ENCODE data around the gene AGER.
"Not testable (repeated sequence)": the region's sequence is repeated elsewhere in the genome, so short reads cannot be mapped to it uniquely, and the experiment has no call there.

The AGER gene

DNA sequence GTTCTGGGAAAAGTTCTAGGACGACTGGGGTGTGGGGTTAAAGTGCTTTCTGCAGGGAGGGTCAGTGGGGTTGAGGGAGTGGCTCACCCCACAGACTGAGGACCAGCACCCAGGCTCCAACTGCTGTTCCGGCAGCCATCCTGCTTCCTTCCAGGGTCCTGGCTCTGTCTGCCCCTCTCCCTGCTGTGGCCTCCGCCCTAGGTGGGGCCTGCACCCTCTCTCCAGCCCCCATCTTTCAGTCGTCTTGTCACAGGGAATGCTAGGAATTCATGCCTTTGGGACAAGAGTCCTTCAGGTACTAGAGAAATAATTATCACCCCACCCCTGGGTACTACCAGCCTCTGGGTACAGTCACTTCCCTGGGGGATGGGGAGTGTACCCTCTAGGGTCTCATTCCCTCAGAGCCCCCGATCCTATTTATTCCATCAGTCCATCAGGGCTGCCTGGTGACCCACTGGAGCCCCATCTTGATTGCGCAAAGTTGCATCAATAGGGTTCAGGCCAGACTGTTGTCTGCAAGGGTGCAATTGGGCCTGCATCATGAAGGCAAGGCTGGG is at the start of gene AGER:
Gene AGER, minus strand, starts transcription at position 170 of the 557 bp plus-strand sequence. Its CDS starts 31 bp downstream, at position 139.
- DNase-seq, result no peak

- no peak for DNase-seq
Measured at GRCh38 chr6:32226434-32226833, 42.4 kb upstream of the AGER start.

- DNase-seq, result no peak
Measured at GRCh38 chr6:32224696-32225095, 40.6 kb upstream of the AGER start.

DNA sequence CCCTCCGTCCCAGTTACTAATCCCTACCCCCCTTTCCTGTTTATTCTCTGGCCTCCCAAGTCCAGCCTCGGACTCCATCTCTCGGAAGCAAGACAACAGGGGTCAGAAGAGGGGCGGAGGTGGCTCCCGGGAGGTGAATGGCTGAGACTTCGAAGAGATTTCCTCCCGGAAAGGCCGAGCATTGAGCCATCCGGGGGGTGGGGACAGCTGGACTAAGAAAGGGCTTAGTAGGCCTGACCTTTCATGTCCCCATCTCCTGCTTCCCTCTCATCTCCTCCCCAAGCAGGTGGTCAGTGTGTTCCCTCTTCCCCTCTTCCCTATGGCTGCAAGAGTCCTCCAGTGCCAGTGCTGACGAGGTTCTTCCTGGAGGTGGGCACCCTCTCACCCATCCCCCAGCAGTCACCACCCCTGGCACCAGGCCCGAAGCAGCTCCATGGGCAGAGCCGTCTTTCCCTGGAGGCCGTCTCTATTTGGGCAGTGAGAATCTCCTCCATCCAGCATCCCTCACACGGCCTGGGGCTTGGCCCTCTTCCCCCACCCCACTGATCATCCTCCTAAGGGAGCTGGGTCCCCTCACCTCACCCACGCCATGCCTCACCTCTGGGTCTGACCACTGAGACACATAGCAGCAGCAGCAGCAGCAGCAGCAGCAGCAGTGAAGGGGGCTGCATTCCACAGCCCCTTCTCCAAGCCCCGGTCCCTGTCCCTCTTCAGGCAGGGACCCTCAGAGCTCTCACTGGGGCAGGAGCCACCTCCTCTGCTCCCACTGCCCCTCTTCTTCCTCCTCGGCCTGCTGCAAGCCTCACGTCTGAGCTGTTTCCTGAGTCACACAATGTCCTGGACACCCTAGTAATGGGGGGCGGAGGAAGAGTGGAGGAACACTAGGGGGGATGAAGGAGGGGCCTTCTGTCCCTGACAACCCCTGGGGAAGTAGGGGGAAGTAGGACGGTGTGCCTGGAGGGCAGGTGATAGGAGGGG is 39.5 kb upstream of the AGER start, which contains the start of gene NOTCH4:
Gene NOTCH4, minus strand, starts transcription at position 810 of the 978 bp plus-strand sequence. Its CDS starts 139 bp downstream, at position 671.
- DNase-seq, result no peak

- DNase-seq, result no peak
Measured at GRCh38 chr6:32222333-32223230, 38.5 kb upstream of the AGER start.

DNA sequence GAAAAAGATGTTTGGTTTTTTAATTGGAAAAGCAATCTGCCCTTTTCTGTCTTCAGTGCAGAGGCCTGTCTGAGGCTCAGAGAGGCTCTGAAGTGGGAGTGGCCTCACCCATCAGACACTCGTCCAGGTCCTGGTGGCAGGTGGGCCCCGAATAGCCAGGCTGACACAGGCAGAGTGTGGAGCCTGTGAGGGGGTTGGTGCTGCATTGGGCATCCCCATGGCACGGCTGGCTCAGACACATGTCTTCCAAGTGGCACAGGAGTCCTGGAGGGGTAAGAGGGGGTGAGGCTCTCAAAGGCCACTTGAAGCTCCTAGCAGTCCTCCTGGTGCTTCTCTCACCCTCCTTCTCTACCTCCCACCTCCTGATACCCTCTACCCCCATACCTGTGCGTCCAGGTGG is 36.0 kb upstream of the AGER start:
- no peak for DNase-seq

DNA sequence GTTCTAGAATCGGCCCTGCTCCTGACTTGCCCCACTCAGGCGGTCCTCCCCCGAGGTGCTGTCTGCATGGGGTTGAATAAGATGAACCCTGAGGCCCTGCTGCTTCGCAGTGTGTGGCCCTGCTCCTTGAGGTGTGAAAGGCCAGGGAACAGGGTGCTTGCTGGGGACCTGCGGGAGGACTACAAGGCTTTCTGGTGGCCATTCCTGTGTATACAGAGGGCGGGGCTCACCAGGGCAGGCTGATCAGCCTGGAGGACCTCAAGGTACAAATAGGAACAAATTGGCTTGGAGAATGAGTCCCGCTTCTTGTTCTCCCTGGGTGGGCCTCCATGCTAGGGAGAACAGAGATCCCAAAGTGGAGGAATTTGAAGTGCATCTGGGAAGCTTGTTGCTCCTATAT is 34.1 kb upstream of the AGER start:
- DNase-seq, result no peak

DNA sequence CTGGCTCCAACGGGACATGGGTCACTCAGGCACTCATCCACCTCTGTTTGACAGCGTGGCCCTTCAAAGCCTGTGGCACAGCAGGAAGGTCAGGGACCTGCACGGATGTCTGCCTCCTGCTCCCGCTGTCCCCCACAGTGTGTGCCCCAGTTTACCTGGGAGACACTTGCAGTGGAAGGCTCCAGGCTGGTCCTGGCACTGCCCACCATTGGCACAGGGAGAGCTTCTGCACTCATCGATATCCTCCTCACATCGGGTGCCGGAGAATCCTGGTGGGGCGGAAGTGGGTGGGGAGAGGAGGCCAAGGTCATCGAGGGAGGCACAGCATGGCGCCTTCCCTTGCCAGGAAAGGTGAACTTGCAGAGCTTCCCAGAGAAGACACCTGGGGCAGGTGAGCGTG is 32.9 kb upstream of the AGER start:
- DNase-seq, result no peak

DNA sequence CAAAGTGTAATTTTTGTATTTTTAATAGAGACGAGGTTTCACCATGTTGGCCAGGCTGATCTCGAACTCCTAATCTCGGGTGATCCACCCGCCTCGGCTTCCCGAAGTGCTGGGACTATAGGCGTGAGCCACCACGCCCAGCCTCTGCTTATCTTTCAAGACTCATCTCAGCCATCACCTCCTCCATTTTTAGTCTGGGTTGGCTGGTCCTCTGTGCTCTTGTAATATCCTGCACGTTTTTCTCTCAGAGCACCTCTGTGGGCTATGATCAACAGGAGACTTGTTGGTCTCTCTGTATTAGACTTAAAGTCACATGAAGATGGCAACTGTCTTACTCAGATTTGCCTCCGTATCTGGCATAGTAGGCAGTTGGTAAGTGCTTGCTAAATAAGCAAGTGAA is 32.2 kb upstream of the AGER start:
- DNase-seq, result no peak

GRCh38 chr6:32215617-32216016 is 31.6 kb upstream of the AGER start:
- DNase-seq, result no peak

- DNase-seq, result no peak
Measured at GRCh38 chr6:32214126-32214525, 30.1 kb upstream of the AGER start.

DNA sequence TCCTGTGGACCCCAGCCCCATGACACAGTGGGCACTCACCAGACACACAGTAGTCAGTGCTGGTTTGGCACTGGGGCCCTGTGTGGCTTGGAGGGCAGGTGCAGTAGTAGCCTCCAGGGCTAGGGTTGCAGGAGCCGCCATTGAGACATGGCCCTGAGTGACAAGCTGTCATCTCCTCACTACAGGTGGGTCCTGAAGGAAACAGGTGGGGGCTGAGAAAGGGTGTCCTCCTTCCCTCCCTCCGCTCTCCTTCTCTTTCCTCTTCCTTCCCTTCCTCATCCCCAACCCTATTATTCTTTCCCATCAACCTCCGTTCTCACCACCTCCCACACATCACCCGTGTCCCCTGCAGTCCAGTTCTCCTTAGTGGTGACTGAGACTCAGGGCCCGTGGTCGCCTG is 29.6 kb upstream of the AGER start:
- DNase-seq, result no peak

- DNase-seq, result no peak
Measured at GRCh38 chr6:32212076-32212760, 28.2 kb upstream of the AGER start.

GRCh38 chr6:32211432-32211831 is 27.4 kb upstream of the AGER start:
- DNase-seq, result not testable (repeated sequence)

- no peak for DNase-seq
Measured at GRCh38 chr6:32210191-32210601, 26.1 kb upstream of the AGER start.

DNA sequence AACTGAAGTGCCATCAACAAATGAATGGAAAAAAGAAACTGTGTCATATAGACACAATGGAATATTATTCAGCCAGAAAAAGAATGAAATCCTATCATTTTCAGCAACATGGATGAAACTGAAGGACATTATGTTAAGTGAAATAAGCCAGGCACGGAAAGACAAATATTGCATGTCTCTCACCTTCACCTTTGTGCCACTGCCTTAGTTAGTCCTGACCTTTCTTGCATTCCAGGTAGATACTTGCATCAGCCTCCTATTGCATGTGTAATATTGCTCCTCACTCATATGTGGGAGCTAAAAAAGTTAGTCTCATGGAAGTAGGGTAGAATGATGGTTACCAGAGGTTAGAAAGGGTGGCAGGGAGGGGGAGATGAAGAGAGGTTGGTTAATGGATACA is 24.9 kb upstream of the AGER start:
- DNase-seq, result no peak

GRCh38 chr6:32204268-32204715 is 20.2 kb upstream of the AGER start:
- DNase-seq, result no peak

- no peak for DNase-seq
Measured at GRCh38 chr6:32203426-32204267, 19.6 kb upstream of the AGER start.

DNA sequence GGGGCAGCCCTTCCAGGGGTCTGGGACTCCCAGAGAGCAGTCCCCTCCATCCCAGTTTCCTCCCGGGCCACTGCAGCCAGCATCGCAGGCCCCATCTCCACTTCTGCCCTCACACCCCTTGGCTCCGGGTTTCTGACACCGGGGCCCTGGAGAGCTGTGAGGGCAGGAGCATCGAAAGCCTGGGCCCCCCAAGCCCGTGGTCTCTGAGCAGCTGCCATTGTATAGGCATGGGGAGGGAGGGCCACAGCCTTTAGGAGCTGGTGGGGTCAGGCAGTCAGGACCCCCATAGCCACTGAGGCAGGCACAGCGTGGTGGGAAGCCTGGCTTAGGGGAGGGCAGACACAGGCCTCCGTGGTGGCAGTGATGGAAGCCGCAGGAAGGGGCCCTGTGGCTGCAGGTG is 18.1 kb upstream of the AGER start:
- DNase-seq, result no peak

DNA sequence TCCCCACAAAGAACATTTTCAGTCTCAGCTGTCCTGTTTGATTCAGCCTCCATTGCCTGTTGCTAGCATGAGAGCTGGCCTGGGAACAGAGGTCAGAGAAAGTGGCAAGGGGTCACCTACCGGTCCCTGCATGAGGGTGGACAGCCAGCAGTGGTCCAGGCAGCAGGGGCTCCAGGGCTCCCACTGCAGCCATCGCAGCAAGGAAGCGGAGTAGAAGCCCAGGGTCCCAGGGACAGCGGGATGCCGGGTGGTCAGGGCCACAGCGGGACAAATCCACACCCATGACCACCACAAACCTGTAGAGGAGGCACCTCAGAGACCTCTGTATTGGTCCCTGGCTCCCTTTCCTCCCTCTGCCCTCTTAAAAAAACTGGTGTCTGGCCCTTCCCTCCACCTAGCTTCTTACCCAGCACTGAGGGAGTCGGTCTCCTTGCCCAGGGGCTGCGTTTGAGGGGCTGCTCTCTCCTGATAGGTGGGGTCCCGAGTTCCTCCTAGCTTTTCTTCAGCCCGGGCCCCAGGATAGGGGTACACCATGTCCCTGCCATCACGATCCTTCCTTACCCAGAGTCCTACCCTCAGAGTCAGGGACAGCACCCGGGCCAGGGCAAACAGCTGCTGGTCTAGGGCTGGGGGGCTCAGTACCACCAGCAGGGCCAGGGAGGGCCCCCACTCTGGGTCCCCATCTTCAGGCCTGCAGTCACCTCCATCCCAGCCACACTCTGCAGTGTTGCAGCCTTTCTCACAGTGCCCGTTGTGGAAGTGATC is 16.8 kb upstream of the AGER start:
- DNase-seq, result no peak

GRCh38 chr6:32198866-32199265 is 14.8 kb upstream of the AGER start:
- no peak for DNase-seq
